ENCODE data around the gene UBA52.

- TF ChIP-seq CTCF (IDR thresholded peaks at IDR 0.05; ENCODE audit: low read depth, low read length, poor library complexity, severe bottlenecking) (no peak), EZH2phosphoT487 (IDR thresholded peaks at IDR 0.05; ENCODE audit: borderline replicate concordance, low read length) (no peak)
Measured at GRCh38 chr19:18620902-18621301, 49.2 kb downstream of the UBA52 start.
